Upper lobe of left lung (tissue), 4 donors: ENCODE data around the gene ZNF33A.

ENCODE experiments used
- EP300 ChIP-seq, 4 donors: sonication (generic); formaldehyde crosslinking; IDR thresholded peaks; one replicate each; pipeline ENCODE4 v1.5.1; 2017; ENCODE audit warnings: antibody characterized with exemption in 4 of 4, control low read depth in 2 of 4
- POLR2A ChIP-seq, 4 donors: fragments of 450-650 bp; IDR thresholded peaks; one replicate each; pipeline ENCODE4 v1.5.1; 2016 to 2017; ENCODE audit warnings: antibody characterized with exemption in 4 of 4, mild to moderate bottlenecking in 2 of 4

DNA sequence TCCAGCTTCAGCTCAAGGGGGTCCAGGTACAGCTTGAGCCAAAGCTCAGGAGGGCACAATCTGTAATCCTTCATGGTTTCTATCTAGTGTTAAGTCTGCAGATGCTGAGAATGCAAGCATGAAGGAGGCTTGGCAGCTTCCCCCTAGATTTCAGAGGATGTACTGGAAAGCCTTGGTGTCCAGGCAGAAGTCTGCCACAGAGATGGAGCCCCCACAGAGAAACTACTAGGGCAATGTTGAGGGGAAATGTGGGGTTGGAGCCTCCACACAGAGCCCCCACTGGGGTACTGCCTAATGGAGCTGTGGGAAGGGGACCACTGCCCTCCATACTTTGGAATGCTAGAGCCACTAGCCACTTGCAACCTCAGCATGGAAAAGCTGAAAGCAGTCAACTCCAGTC, 45.5 kb upstream of the ZNF33A start:
- TF ChIP-seq EP300 (IDR thresholded peaks at IDR 0.05), result no peak
- TF ChIP-seq POLR2A (IDR thresholded peaks at IDR 0.05), result no peak
